ENCODE results near the gene SH3YL1.

The SH3YL1 gene

DNA sequence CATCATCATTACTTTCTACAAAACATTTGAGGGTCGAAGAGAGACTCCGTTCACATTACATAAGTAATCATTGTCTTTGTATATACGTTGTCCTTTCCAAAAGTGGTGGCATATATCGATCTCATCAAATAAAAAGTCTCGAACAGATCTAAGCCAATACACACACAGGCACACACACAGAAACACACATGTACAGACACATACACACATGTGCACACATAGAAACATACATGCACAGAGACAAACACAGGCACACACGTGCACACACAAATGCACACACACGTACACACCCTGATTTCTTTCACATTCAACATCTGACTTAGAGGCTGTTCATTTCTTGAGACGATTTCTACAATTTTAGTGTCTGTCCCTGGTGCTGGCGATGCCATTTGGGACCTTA, 41.5 kb upstream of the SH3YL1 start:
- Histone ChIP-seq H3K4me2 (ENCODE audit: low read length) (no peak overlapping the region), H3K4me3 (ENCODE audit: low read depth, low read length) (no peak overlapping the region), H3K9me3 (ENCODE audit: control insufficient read depth, low read length) (no peaks in the 10 kb centered on the region), H2AFZ (no peak overlapping the region), H3K36me3 (ENCODE audit: control insufficient read depth, insufficient read depth, low read length) (no peaks in the 10 kb centered on the region), H3K27ac (no peak overlapping the region), H3K4me1 (no peaks in the 10 kb centered on the region), H3K9ac (no peak overlapping the region), H3K79me2 (no peaks in the 10 kb centered on the region), H3K27me3 (ENCODE audit: control insufficient read depth, insufficient read depth, low read length) (no peaks in the 10 kb centered on the region)
- TF ChIP-seq, protein P1, sequence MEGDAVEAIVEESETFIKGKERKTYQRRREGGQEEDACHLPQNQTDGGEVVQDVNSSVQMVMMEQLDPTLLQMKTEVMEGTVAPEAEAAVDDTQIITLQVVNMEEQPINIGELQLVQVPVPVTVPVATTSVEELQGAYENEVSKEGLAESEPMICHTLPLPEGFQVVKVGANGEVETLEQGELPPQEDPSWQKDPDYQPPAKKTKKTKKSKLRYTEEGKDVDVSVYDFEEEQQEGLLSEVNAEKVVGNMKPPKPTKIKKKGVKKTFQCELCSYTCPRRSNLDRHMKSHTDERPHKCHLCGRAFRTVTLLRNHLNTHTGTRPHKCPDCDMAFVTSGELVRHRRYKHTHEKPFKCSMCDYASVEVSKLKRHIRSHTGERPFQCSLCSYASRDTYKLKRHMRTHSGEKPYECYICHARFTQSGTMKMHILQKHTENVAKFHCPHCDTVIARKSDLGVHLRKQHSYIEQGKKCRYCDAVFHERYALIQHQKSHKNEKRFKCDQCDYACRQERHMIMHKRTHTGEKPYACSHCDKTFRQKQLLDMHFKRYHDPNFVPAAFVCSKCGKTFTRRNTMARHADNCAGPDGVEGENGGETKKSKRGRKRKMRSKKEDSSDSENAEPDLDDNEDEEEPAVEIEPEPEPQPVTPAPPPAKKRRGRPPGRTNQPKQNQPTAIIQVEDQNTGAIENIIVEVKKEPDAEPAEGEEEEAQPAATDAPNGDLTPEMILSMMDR (IDR thresholded peaks at IDR 0.05), result no peak

DNA sequence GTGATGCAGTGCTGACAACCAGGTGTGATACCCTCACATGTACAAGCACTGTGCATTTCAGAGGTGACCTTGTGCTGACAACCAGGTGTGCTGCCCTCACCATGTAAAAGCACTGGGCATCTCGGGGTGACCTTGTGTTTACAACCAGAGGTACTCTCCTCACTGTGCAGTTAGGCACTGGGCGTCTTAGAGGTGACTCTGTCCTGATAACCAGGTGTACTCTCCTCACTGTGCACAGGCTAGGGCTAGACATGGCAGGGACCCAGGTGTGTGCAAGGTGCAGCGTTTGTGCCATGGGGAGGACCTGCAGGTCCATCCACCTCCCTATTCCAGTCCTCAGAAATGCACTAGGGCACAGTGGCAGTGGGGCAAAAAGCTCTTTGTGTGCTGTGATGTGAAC, 32.5 kb upstream of the SH3YL1 start:
- Histone ChIP-seq H3K79me2 (no peaks in the 10 kb centered on the region), H3K4me1 (no peaks in the 10 kb centered on the region), H3K27me3 (ENCODE audit: control insufficient read depth, insufficient read depth, low read length) (no peaks in the 10 kb centered on the region), H3K9ac (no peak overlapping the region), H3K36me3 (ENCODE audit: control insufficient read depth, insufficient read depth, low read length) (no peaks in the 10 kb centered on the region), H2AFZ (no peak overlapping the region), H3K4me2 (ENCODE audit: low read length) (no peak overlapping the region), H3K9me3 (ENCODE audit: control insufficient read depth, low read length) (no peaks in the 10 kb centered on the region), H3K4me3 (ENCODE audit: low read depth, low read length) (no peak overlapping the region), H3K27ac (no peak overlapping the region)
- TF ChIP-seq, protein P1 (IDR thresholded peaks at IDR 0.05), result no peak

DNA sequence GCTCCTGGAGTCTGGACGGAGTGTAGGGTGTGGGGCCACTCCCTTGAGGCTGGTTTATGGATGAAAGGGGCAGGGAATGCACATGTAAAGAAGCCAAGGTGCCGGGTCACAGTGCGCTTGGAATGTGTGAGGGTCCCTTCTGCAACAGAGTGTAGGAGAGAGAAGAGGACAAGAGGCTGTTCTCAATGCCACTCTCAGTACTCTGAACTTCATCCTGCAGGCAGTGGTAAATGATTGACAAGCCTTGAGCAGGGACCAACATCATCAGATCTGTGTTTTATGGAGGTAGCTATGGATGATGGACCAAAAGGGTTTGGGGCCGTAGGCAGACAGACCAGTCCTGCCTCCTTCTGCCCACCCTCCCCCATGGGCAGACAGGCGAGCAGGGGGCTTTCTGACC, 31.3 kb upstream of the SH3YL1 start:
- Histone ChIP-seq H3K9me3 (ENCODE audit: control insufficient read depth, low read length) (no peaks in the 10 kb centered on the region), H3K36me3 (ENCODE audit: control insufficient read depth, insufficient read depth, low read length) (no peaks in the 10 kb centered on the region), H2AFZ (no peak overlapping the region), H3K4me3 (ENCODE audit: low read depth, low read length) (no peak overlapping the region), H3K9ac (no peak overlapping the region), H3K4me1 (no peaks in the 10 kb centered on the region), H3K4me2 (ENCODE audit: low read length) (no peak overlapping the region), H3K27ac (no peak overlapping the region), H3K27me3 (ENCODE audit: control insufficient read depth, insufficient read depth, low read length) (no peaks in the 10 kb centered on the region), H3K79me2 (no peaks in the 10 kb centered on the region)
- TF ChIP-seq, protein P1 (IDR thresholded peaks at IDR 0.05), result no peak

DNA sequence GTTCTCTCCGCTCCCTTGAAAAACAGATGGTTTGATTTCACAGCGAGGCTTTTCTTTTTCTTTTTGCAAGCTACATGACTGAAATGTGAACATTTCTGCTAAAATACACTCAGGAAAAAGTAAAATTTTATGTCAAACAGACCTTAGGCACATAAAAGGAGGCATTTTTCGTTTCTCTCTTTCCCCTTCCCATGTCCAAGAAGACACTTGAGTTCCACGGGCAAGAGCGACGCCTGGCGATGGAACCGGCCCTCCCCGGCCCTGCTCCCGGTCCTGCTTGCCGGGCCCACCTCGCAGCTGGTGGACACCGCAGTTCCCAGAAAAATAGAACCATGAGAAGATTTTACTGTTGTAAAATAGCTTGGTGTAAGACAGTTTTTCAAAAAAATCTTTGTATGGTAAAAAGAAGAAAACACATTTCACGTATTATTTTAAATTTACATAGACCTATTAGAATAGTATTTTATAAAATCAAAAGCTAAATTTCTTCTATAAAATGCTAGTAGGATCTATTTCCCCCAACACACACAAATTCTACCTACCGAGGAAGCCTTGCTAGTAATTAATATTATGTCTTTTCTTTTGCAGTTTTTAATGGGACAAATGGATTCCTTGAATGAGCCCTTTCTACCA, 26.4 kb upstream of the SH3YL1 start:
- Histone ChIP-seq H3K4me2 (ENCODE audit: low read length) (peak overlapping the region; percentile 92), H3K9ac (no peak overlapping the region), H3K27me3 (ENCODE audit: control insufficient read depth, insufficient read depth, low read length) (no peaks in the 10 kb centered on the region), H2AFZ (peak overlapping the region; percentile 82), H3K4me1 (peaks cover 7% of the 10 kb centered on the region), H3K36me3 (ENCODE audit: control insufficient read depth, insufficient read depth, low read length) (no peaks in the 10 kb centered on the region), H3K79me2 (no peaks in the 10 kb centered on the region), H3K9me3 (ENCODE audit: control insufficient read depth, low read length) (no peaks in the 10 kb centered on the region), H3K4me3 (ENCODE audit: low read depth, low read length) (peak overlapping the region; percentile 68), H3K27ac (peak overlapping the region; percentile 55)
- TF ChIP-seq, protein P1 (IDR thresholded peaks at IDR 0.05), result peak; percentile 86

Measured in parathyroid adenoma (tissue), 2 donors.